OCI-M2 (cell line): ENCODE measurements around the gene RPS6KB2.

Experiments used
- DNase-seq: peaks from one replicate; lab custom pipeline; 2025; ENCODE audit not compliant: unreplicated experiment; lab: John Stamatoyannopoulos, UW

The RPS6KB2 gene

GRCh38 chr11:67441098-67441563 lies 12.8 kb downstream of the RPS6KB2 start:
- DNase-seq = no peak

- no peak for DNase-seq
Measured at GRCh38 chr11:67441731-67442351, 13.5 kb downstream of the RPS6KB2 start.

GRCh38 chr11:67442504-67443404 lies 14.5 kb downstream of the RPS6KB2 start:
- DNase-seq = no peak

GRCh38 chr11:67445515-67445914 lies 17.2 kb downstream of the RPS6KB2 start:
- no peak for DNase-seq

GRCh38 chr11:67448220-67448609 lies 19.9 kb downstream of the RPS6KB2 start:
- no peak for DNase-seq

- no peak for DNase-seq
Measured at GRCh38 chr11:67449116-67449844, 21.0 kb downstream of the RPS6KB2 start.

- no peak for DNase-seq
Measured at GRCh38 chr11:67450796-67451657, 22.7 kb downstream of the RPS6KB2 start.

- DNase-seq = no peak
Measured at GRCh38 chr11:67451658-67451976, 23.3 kb downstream of the RPS6KB2 start.

- DNase-seq = no peak
Measured at GRCh38 chr11:67452141-67452952, 24.1 kb downstream of the RPS6KB2 start, which contains the start of gene GPR152. Gene GPR152 (minus strand): TSS chr11:67452729. CDS start chr11:67452724, 5 bp downstream.

GRCh38 chr11:67453816-67454732 lies 25.8 kb downstream of the RPS6KB2 start:
- DNase-seq = no peak

- DNase-seq = no peak
Measured at GRCh38 chr11:67455054-67455453, 26.8 kb downstream of the RPS6KB2 start, which contains the start of gene CABP4. Gene CABP4 (plus strand): TSS chr11:67455354. CDS start chr11:67455424, 70 bp downstream.

- no peak for DNase-seq
Measured at GRCh38 chr11:67456068-67456705, 27.9 kb downstream of the RPS6KB2 start.

GRCh38 chr11:67457453-67457852 lies 29.2 kb downstream of the RPS6KB2 start:
- DNase-seq = no peak

- no peak for DNase-seq
Measured at GRCh38 chr11:67458266-67458665, 30.0 kb downstream of the RPS6KB2 start.

- no peak for DNase-seq
Measured at GRCh38 chr11:67463186-67463585, 34.9 kb downstream of the RPS6KB2 start.

- no peak for DNase-seq
Measured at GRCh38 chr11:67463680-67464410, 35.6 kb downstream of the RPS6KB2 start.

GRCh38 chr11:67464411-67465188 lies 36.3 kb downstream of the RPS6KB2 start:
- DNase-seq = peak; percentile 32
